Astrocyte of the spinal cord (primary cell): ENCODE data around the gene DGKG.

Experiments used
- DNase-seq: peaks from one replicate; pipeline ENCODE4 v3.0.0; 2011; ENCODE audit warnings: low read depth, low spot score
- H3K4me3 ChIP-seq: 2 replicates; pipeline ENCODE4 v1.5.1; 2011; ENCODE audit warnings: low read depth, mild to moderate bottlenecking, low read length, moderate library complexity
- in situ Hi-C: cut with HindIII; loops from 2 replicates; pipeline ENCODE4 v1.10.0; 2017; ENCODE audit warnings: low sequenced_read_pairs
- TF ChIP-seq, protein P1 (sequence below): IDR thresholded peaks from 2 replicates; pipeline ENCODE4 v1.5.1; 2012; ENCODE audit warnings: low read depth, mild to moderate bottlenecking, low read length, inconsistent platforms

The DGKG gene

DNA sequence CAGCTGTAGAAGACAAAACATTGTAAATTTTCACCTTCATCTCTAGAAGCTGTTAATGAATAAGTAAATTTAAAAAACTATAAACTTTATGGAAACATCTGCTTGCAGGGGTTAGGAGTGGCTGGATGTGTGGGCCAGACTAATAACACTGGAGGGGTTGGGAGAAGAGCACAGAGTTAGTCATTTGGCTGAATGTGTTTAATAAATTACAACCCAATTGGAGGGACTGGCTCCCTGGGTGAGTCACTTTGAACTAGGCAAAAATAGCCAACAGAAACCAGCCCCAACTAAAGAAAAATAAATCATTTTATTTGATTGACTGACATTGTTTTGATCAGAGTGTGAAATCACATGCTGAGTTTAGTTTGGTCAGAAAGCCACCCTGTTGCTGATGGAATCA, 21.8 kb downstream of the DGKG start:
- no peak for DNase-seq
- no peak overlapping the region for H3K4me3 ChIP-seq
- in situ Hi-C loops: no loop called here
- TF ChIP-seq, protein P1, sequence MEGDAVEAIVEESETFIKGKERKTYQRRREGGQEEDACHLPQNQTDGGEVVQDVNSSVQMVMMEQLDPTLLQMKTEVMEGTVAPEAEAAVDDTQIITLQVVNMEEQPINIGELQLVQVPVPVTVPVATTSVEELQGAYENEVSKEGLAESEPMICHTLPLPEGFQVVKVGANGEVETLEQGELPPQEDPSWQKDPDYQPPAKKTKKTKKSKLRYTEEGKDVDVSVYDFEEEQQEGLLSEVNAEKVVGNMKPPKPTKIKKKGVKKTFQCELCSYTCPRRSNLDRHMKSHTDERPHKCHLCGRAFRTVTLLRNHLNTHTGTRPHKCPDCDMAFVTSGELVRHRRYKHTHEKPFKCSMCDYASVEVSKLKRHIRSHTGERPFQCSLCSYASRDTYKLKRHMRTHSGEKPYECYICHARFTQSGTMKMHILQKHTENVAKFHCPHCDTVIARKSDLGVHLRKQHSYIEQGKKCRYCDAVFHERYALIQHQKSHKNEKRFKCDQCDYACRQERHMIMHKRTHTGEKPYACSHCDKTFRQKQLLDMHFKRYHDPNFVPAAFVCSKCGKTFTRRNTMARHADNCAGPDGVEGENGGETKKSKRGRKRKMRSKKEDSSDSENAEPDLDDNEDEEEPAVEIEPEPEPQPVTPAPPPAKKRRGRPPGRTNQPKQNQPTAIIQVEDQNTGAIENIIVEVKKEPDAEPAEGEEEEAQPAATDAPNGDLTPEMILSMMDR: no peak

DNA sequence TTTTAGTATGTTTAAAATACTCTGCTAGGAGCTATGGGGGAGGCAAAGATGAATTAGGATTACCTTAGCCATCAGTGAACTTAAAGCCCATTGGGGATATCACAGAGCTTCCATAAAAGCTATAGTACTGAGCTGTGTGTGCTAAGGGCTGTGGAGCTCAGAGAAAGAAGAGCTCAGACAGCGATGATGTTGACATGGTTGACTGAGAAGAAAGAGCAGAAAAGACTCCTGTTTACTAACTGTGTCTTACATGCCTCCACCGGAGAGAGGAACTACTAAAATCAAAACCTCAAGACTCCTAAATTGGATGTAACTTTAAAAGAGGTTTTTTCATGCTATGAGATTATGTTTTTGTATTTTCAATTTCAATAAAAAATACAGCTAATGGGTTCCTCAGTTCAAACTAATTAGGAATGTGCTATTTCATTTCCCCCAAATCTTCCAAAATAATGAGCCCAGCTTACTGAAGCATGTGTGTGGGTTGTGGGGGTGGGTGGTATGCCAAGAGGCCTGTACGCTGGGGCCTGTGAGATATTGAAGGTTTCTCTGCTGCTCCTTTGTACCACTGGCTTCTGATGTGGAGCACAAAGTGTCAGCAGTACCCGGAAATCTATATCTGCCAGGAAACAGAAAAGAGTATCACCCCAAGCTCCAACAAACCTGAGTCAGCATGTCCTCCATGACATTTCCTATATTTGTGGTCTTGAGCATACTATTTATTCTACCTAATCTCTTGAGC, 22.7 kb downstream of the DGKG start:
- no peak for DNase-seq
- TF ChIP-seq, protein P1: no peak
- H3K4me3 ChIP-seq: no peak overlapping the region
- in situ Hi-C loops: no loop called here

DNA sequence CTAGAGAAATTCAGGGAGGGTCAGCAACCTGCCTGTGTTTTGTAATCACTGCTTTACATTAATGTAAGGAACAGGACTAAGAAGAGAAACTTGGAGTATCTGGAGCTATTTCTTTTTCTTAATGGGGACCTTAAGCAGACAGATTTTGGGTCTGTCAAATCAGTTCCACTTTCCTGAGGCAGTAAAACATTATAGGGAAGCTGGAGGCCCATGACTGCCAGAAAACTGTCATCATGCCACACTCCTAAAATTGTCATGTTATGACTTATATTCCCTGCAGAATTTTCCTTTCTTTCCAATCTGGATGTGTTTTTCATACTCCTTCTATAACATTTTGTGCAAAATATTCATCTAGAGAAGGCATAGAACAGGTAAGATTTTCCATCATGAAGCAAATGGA, 28.8 kb downstream of the DGKG start:
- DNase-seq: no peak
- in situ Hi-C loops: no loop called here
- no peak overlapping the region for H3K4me3 ChIP-seq
- TF ChIP-seq, protein P1: no peak

DNA sequence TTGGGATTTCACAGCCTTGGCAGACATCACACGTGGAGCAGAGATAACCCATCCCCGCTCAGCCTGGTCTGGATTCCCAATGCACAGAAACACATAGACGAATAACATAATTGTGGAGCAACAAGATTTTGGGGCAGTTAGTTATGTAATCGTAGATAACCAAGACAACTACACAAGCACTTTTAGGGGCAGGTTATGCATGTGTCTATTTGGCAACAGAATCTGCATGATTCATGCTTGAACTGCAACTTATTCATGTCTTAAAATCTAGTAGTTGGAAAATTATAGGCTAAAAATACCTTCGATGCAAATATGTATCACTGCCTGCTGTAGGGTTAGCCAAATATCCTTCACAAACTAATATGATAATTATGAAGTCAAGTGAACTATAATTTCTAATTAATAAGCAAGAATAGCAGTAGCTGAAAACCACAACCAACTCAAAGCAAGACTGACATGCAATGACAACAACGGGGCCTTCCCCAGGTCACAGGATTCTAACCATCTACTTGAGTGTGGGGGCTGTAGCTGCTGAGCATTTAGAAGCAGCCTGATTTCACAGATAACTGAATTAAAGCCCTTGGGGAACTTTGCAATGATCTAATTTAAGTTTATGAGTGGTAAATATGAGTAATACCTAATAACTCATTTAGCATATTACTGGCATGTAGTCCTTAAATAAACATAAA, 31.1 kb downstream of the DGKG start:
- in situ Hi-C loops: no loop called here
- no peak for DNase-seq
- H3K4me3 ChIP-seq: no peak overlapping the region
- TF ChIP-seq, protein P1: no peak

DNA sequence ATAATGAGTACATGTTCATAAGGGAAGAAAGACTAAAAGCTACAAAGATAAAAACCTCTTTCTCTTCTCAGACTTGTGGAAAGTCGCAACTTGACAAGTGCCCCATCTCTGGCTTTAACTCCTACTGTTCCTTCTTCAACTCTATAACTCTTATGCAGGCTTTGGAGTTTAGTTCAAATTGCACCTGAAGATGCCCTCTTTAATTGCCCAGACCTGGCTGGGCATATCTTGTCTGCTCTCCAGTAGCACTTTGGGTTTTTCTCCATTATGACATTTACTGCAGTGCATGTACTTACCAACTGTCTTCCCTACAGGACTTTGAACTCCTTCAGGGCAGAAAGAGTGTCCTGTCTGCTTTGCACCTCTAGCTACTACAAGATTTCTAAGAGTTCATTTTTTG, 32.4 kb downstream of the DGKG start:
- H3K4me3 ChIP-seq: no peak overlapping the region
- TF ChIP-seq, protein P1: no peak
- no peak for DNase-seq
- in situ Hi-C loops: no loop called here

DNA sequence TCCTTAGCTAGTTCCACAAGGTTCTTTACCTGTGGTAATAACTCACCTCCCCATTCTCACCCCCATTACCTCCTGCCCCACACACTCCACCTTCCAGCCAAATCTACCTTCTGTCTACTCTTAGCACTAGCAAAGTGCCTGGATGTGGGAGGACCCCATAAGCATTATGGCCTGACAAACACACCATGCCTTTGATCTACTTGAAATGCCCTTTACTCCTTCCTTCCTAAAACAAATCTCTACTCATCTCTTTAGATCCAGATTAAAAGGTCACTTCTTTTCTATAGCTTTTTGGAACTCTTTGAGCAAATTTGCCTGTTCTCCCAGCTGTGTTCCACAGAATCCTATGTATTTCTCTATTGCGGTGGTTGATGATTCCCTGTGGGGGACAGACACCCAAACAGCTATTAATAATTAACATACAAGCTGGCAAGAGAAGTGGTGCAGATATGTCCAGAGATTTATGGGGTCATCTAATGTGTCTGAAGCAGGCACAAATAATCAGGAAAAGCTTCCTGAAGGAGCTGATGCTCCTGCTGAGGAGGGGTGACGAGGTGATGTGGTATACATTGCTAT, 34.0 kb downstream of the DGKG start:
- in situ Hi-C loops: no loop called here
- no peak overlapping the region for H3K4me3 ChIP-seq
- TF ChIP-seq, protein P1: no peak
- no peak for DNase-seq
